Keratinocyte (primary cell): ENCODE results near the gene ARL6IP4. TPM values are rescaled to one million over a fixed set of nuclear protein-coding genes. Genes with fewer than 3 reads are reported as not detected.

Experiments used
- DNase-seq: peaks from one replicate; pipeline ENCODE4 v3.0.0-alpha.2; 2011; ENCODE audit warnings: low read depth, missing footprints, low spot score
- FAIRE-seq: peaks from 2 replicates; lab custom pipeline; 2011; peaks lifted over from hg19 to GRCh38; lab: Jason Lieb, UNC
- H2AFZ ChIP-seq: 2 replicates; pipeline ENCODE4 v1.6.0; 2012; ENCODE audit warnings: low read length, control low read depth, inconsistent platforms; ENCODE audit not compliant: control insufficient read depth
- H3K27ac ChIP-seq: 2 replicates; pipeline ENCODE4 v1.5.1; 2011; ENCODE audit warnings: low read length; ENCODE audit not compliant: control insufficient read depth, insufficient read depth
- H3K27me3 ChIP-seq: 3 replicates; pipeline ENCODE4 v1.6.0; 2011; ENCODE audit warnings: low read length; ENCODE audit not compliant: control insufficient read depth, insufficient read depth; ENCODE audit errors: extremely low read depth
- H3K36me3 ChIP-seq, 2 experiments: 2 replicates in 1 of 2; 3 replicates in 1 of 2; pipeline ENCODE4 v1.5.1; 2011; ENCODE audit warnings: low read length in 2 of 2, mild to moderate bottlenecking in 1 of 2; ENCODE audit not compliant: control insufficient read depth in 2 of 2, insufficient read depth in 2 of 2; ENCODE audit errors: extremely low read depth in 1 of 2
- H3K4me1 ChIP-seq: 3 replicates; pipeline ENCODE4 v1.5.1; 2011; ENCODE audit warnings: low read length; ENCODE audit not compliant: control insufficient read depth, insufficient read depth; ENCODE audit errors: extremely low read depth
- H3K4me2 ChIP-seq: 3 replicates; pipeline ENCODE4 v1.6.0; 2011; ENCODE audit warnings: low read depth, low read length; ENCODE audit not compliant: control insufficient read depth, insufficient read depth; ENCODE audit errors: extremely low read depth
- H3K4me3 ChIP-seq, 3 experiments: fragments of 200-600 bp in 1 of 3; sonication (generic) in 1 of 3; 2 replicates in 2 of 3; 3 replicates in 1 of 3; pipeline ENCODE4 v1.5.1; 2011 to 2016; ENCODE audit warnings: low read length in 3 of 3, mild to moderate bottlenecking in 3 of 3, control low read depth in 2 of 3, inconsistent platforms in 1 of 3, low read depth in 1 of 3, mixed read lengths in 1 of 3, mixed run types in 1 of 3, moderate library complexity in 1 of 3; ENCODE audit not compliant: control insufficient read depth in 2 of 3, insufficient read depth in 2 of 3; ENCODE audit errors: extremely low read depth in 1 of 3
- H3K79me2 ChIP-seq: 2 replicates; pipeline ENCODE4 v1.6.0; 2012; ENCODE audit warnings: low read length; ENCODE audit not compliant: control insufficient read depth, insufficient read depth
- H3K9ac ChIP-seq: 3 replicates; pipeline ENCODE4 v1.6.0; 2011; ENCODE audit warnings: low read length; ENCODE audit not compliant: control insufficient read depth, insufficient read depth; ENCODE audit errors: extremely low read depth
- H3K9me1 ChIP-seq: 3 replicates; pipeline ENCODE4 v1.6.0; 2011; ENCODE audit warnings: low read length; ENCODE audit not compliant: control insufficient read depth, insufficient read depth; ENCODE audit errors: extremely low read depth
- H3K9me3 ChIP-seq: 2 replicates; pipeline ENCODE4 v1.5.1; 2012; ENCODE audit warnings: low read depth, low read length; ENCODE audit not compliant: control insufficient read depth
- H4K20me1 ChIP-seq: 3 replicates; pipeline ENCODE4 v1.6.0; 2011; ENCODE audit warnings: low read length; ENCODE audit not compliant: control insufficient read depth, insufficient read depth; ENCODE audit errors: extremely low read depth
- CTCF ChIP-seq, 3 experiments: IDR thresholded peaks in 1 of 3; conservative IDR thresholded peaks in 1 of 3; optimal IDR thresholded peaks in 1 of 3; 2 replicates in 2 of 3; 3 replicates in 1 of 3; pipeline versions ENCODE3 to v1.5.1; 2011; ENCODE audit warnings: low read length in 3 of 3, mild to moderate bottlenecking in 3 of 3, moderate library complexity in 2 of 3, control low read depth in 1 of 3, inconsistent platforms in 1 of 3; ENCODE audit not compliant: insufficient read depth in 2 of 3; ENCODE audit errors: extremely low read depth in 1 of 3
- EZH2 ChIP-seq: IDR thresholded peaks from one replicate; pipeline ENCODE4 v1.6.1; 2012; ENCODE audit warnings: inconsistent platforms, mild to moderate bottlenecking, low read length, moderate library complexity
- dilution Hi-C: fragments of 300-500 bp; cut with MboI; formaldehyde crosslinking; loops from one replicate; pipeline ENCODE4 v1.7.0; 2020; ENCODE audit warnings: low sequenced_read_pairs; ENCODE audit not compliant: extremely low pct_ligation_motif_present
- polyA plus RNA-seq, 5 experiments: library from polyadenylated mRNA; depleted of rRNA in 3 of 5; stranded (reverse) in 3 of 5; stranded (forward) in 1 of 5; unstranded in 1 of 5; fragments of >200 nt; gene quantifications; 1 replicate in 1 of 5; 2 replicates in 3 of 5; 3 replicates in 1 of 5; pipeline versions ENCODE4 v1.2.1 to v1.2.3, GENCODE V29; 2011 to 2012; ENCODE audit warnings: missing spikeins in 2 of 5, low read depth in 1 of 5, low replicate concordance in 1 of 5

The ARL6IP4 gene
- polyA plus RNA-seq, 1 donor (not counting 4 experiments of a cell fraction or from before 2014, with no cell fraction given) = 144 TPM

- Histone ChIP-seq H3K9me1 (no peaks in the 10 kb centered on the region), H3K27me3 (no peaks in the 10 kb centered on the region), H3K4me1 (no peaks in the 10 kb centered on the region), H4K20me1 (no peaks in the 10 kb centered on the region), H3K36me3 (peaks cover 0 to 5% of the 10 kb centered on the region in 2 experiments), H3K27ac (no peak overlapping the region), H3K9ac (no peak overlapping the region), H3K4me3 (no peak overlapping the region), H2AFZ (no peak overlapping the region), H3K9me3 (no peaks in the 10 kb centered on the region), H3K4me2 (no peak overlapping the region), H3K79me2 (no peaks in the 10 kb centered on the region)
- TF ChIP-seq EZH2 (no peak), CTCF (optimal IDR thresholded peaks at IDR 0.05 in 1 of 3, IDR thresholded peaks at IDR 0.05 in 1 of 3, conservative IDR thresholded peaks at IDR 0.05 in 1 of 3; ENCODE audit: extremely low read depth in 1 of 3, insufficient read depth in 2 of 3, low read length in 3 of 3) (no peak)
- dilution Hi-C loops = no loop called here
- FAIRE-seq (no peak), DNase-seq (no peak)
Measured at GRCh38 chr12:122996188-122996601, 15.7 kb downstream of the ARL6IP4 start.

- Histone ChIP-seq H3K36me3 (peaks cover 0 to 5% of the 10 kb centered on the region in 2 experiments), H3K4me1 (no peaks in the 10 kb centered on the region), H3K4me2 (no peak overlapping the region), H3K9me3 (no peaks in the 10 kb centered on the region), H3K79me2 (no peaks in the 10 kb centered on the region), H3K27ac (no peak overlapping the region), H2AFZ (no peak overlapping the region), H3K9ac (no peak overlapping the region), H3K4me3 (no peak overlapping the region), H3K27me3 (no peaks in the 10 kb centered on the region), H4K20me1 (no peaks in the 10 kb centered on the region), H3K9me1 (no peaks in the 10 kb centered on the region)
- FAIRE-seq = no peak
- DNase-seq = no peak
- TF ChIP-seq CTCF (optimal IDR thresholded peaks at IDR 0.05 in 1 of 3, IDR thresholded peaks at IDR 0.05 in 1 of 3, conservative IDR thresholded peaks at IDR 0.05 in 1 of 3; ENCODE audit: extremely low read depth in 1 of 3, insufficient read depth in 2 of 3, low read length in 3 of 3) (no peak), EZH2 (no peak)
- dilution Hi-C loops = no loop called here
Measured at GRCh38 chr12:122996621-122997342, 16.3 kb downstream of the ARL6IP4 start.
